GM06990 (cell line): ENCODE measurements around the gene TMEM150A.

Experiments used
- DNase-seq: peaks from one replicate; pipeline ENCODE4 v3.0.0-alpha.2; 2011; ENCODE audit not compliant: insufficient read length; ENCODE audit errors: extremely low read depth
- H3K27me3 ChIP-seq: replicated peaks from 2 replicates; pipeline ENCODE4 v1.6.0; 2011; ENCODE audit warnings: low read length; ENCODE audit not compliant: control insufficient read depth, insufficient read depth
- H3K36me3 ChIP-seq: 2 replicates; pipeline ENCODE4 v1.5.1; 2011; ENCODE audit warnings: low read length; ENCODE audit not compliant: control insufficient read depth, insufficient read depth
- H3K4me3 ChIP-seq: replicated peaks from 2 replicates; pipeline ENCODE4 v1.5.1; 2011; ENCODE audit warnings: low read depth, mild to moderate bottlenecking, control low read depth, low read length
- TF ChIP-seq, protein P1 (sequence below): IDR thresholded peaks from 2 replicates; pipeline ENCODE4 v1.5.1; 2011; ENCODE audit warnings: low read length, control low read depth, mild to moderate bottlenecking, inconsistent platforms; ENCODE audit not compliant: insufficient read depth, poor library complexity, severe bottlenecking

Gene TMEM150A

GRCh38 chr2:85585781-85586105 is 16.8 kb downstream of the TMEM150A start:
- Histone ChIP-seq H3K36me3 (peaks cover 6% of the 10 kb centered on the region), H3K4me3 (no peak overlapping the region), H3K27me3 (no peaks in the 10 kb centered on the region)
- TF ChIP-seq, protein P1, sequence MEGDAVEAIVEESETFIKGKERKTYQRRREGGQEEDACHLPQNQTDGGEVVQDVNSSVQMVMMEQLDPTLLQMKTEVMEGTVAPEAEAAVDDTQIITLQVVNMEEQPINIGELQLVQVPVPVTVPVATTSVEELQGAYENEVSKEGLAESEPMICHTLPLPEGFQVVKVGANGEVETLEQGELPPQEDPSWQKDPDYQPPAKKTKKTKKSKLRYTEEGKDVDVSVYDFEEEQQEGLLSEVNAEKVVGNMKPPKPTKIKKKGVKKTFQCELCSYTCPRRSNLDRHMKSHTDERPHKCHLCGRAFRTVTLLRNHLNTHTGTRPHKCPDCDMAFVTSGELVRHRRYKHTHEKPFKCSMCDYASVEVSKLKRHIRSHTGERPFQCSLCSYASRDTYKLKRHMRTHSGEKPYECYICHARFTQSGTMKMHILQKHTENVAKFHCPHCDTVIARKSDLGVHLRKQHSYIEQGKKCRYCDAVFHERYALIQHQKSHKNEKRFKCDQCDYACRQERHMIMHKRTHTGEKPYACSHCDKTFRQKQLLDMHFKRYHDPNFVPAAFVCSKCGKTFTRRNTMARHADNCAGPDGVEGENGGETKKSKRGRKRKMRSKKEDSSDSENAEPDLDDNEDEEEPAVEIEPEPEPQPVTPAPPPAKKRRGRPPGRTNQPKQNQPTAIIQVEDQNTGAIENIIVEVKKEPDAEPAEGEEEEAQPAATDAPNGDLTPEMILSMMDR = no peak
- no peak for DNase-seq

GRCh38 chr2:85584857-85585780 is 17.4 kb downstream of the TMEM150A start:
- TF ChIP-seq, protein P1 = no peak
- Histone ChIP-seq H3K4me3 (peak overlapping the region; percentile 69), H3K27me3 (no peaks in the 10 kb centered on the region), H3K36me3 (peaks cover 6% of the 10 kb centered on the region)
- DNase-seq = no peak

- Histone ChIP-seq H3K36me3 (peaks cover 6% of the 10 kb centered on the region), H3K27me3 (no peaks in the 10 kb centered on the region), H3K4me3 (peak within 1 kb of the TSS; percentile 69)
- TF ChIP-seq, protein P1 = no peak
- peak; percentile 64 for DNase-seq
Measured at GRCh38 chr2:85584354-85584856, 18.1 kb downstream of the TMEM150A start, which contains the start of gene VAMP5. Gene VAMP5, plus strand, starts transcription at chr2:85584431. Its CDS starts 60 bp downstream, at chr2:85584491.

DNA sequence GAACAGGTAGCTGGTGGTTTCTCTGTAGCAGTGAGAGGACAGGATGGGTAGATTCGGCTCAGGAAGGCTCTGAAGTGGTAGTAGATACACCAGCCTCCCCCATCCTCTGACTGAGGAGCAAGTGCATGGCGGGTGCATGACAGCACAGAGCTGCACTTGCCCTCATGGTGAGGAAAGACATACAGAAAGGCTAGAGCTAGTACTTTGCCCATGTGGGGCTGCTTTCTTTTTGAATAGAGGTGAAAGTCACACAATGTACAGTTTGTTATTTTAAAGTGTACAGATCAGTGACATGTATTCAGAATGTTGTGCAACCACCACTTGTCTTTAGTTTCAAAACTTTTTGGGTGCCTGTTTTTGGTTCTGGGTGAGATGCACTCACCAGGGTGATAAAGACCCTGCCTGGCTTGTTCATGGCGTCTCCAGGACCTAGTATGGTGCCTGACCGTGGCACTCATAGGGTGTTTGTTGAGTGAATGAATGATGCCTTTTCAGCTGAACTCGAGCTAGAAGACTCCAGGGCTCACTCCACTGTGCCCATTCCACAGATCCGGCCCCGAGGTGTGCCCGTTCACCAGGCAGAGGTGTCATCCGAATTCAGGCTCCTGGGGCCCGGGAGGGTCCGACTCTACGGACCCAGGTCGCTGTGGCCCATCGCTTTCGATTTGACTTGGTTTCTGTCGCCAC is 18.7 kb downstream of the TMEM150A start:
- TF ChIP-seq, protein P1 = no peak
- H3K27me3 ChIP-seq = no peaks in the 10 kb centered on the region
- H3K4me3 ChIP-seq = peak overlapping the region; percentile 69
- peaks cover 6% of the 10 kb centered on the region for H3K36me3 ChIP-seq
- no peak for DNase-seq

- DNase-seq = no peak
- no peak overlapping the region for H3K4me3 ChIP-seq
- no peaks in the 10 kb centered on the region for H3K27me3 ChIP-seq
- peaks cover 6% of the 10 kb centered on the region for H3K36me3 ChIP-seq
- TF ChIP-seq, protein P1 = no peak
Measured at GRCh38 chr2:85582492-85582891, 20.0 kb downstream of the TMEM150A start.
